Lower lobe of right lung (tissue), 2 donors: ENCODE data around the gene OLAH. TPM values are rescaled to one million over a fixed set of nuclear protein-coding genes. Genes with fewer than 3 reads are reported as not detected.

ENCODE experiments used
- ATAC-seq, 2 donors: fragments of 200-7000 bp; cut with Tn5 transposase; one replicate each; pipeline ENCODE4 v1.9.1; 2020 to 2022; ENCODE audit warnings: mild to moderate bottlenecking in 2 of 2, moderate library complexity in 2 of 2
- DNase-seq: peaks from one replicate; pipeline ENCODE4 v3.0.0-alpha.2; 2020
- H3K27ac ChIP-seq: fragments of 200-600 bp; one replicate; pipeline ENCODE4 v1.8.0; 2022
- H3K27me3 ChIP-seq: fragments of 200-600 bp; one replicate; pipeline ENCODE4 v1.8.0; 2022; ENCODE audit warnings: low read depth
- H3K36me3 ChIP-seq: fragments of 200-600 bp; one replicate; pipeline ENCODE4 v1.8.0; 2022; ENCODE audit warnings: mild to moderate bottlenecking
- H3K4me1 ChIP-seq: fragments of 200-600 bp; one replicate; pipeline ENCODE4 v1.8.0; 2022
- H3K4me3 ChIP-seq: fragments of 200-600 bp; one replicate; pipeline ENCODE4 v1.8.0; 2022; ENCODE audit warnings: mild to moderate bottlenecking
- H3K9me3 ChIP-seq: fragments of 200-600 bp; one replicate; pipeline ENCODE4 v1.8.0; 2022
- CTCF ChIP-seq: fragments of 200-600 bp; IDR thresholded peaks from one replicate; pipeline ENCODE4 v1.8.0; 2022; ENCODE audit warnings: antibody characterized with exemption, mild to moderate bottlenecking
- intact Hi-C: fragments of 100-400 bp; cut with DNase I; formaldehyde crosslinking; loops from one replicate; pipeline ENCODE4 v1.11.0; 2022
- total RNA-seq: library from RNA; stranded (reverse); fragmentation: NEBNext Ultra II Directional; extraction: Animal tissue kit (Norgen Biotek cat#: 25700); gene quantifications from one replicate; pipeline ENCODE4 v1.2.1, GENCODE V29; 2021
- donor health status: DM: no; HTN: yes; CAD: no; lungs with severe emphysema.

The OLAH gene
- total RNA-seq, 1 donor from 2014 or later: 1.7 TPM

- intact Hi-C loops: no loop called here
- DNase-seq (no peak), ATAC-seq (peak in 1 of 2 donors; percentile 3)
- Histone ChIP-seq H3K36me3 (no peaks in the 10 kb centered on the region), H3K4me3 (peak overlapping the region; percentile 48), H3K27ac (peak overlapping the region; percentile 32), H3K27me3 (peaks cover 6% of the 10 kb centered on the region), H3K9me3 (no peaks in the 10 kb centered on the region), H3K4me1 (peaks cover 13% of the 10 kb centered on the region)
- TF ChIP-seq CTCF: no peak
Measured at GRCh38 chr10:15083674-15084501, 40.1 kb downstream of the OLAH start.

GRCh38 chr10:15084502-15084922 is 40.8 kb downstream of the OLAH start:
- ATAC-seq (peak; percentile 75 to 78), DNase-seq (no peak)
- no peaks in the 10 kb centered on the region for H3K36me3 ChIP-seq
- H3K4me3 ChIP-seq: peak overlapping the region; percentile 48
- peaks cover 13% of the 10 kb centered on the region for H3K4me1 ChIP-seq
- H3K27me3 ChIP-seq: peaks cover 6% of the 10 kb centered on the region
- no peaks in the 10 kb centered on the region for H3K9me3 ChIP-seq
- TF ChIP-seq CTCF: no peak
- intact Hi-C loops: no loop called here
- H3K27ac ChIP-seq: peak overlapping the region; percentile 32

- peak; percentile 97 to 98 for ATAC-seq
- Histone ChIP-seq H3K4me1 (peaks cover 12% of the 10 kb centered on the region), H3K4me3 (peak within 1 kb of the TSS; percentile 72), H3K9me3 (no peaks in the 10 kb centered on the region), H3K27ac (no peak within 1 kb of the TSS), H3K27me3 (peaks cover 6% of the 10 kb centered on the region), H3K36me3 (no peaks in the 10 kb centered on the region)
- peak; percentile 68 for TF ChIP-seq CTCF
- DNase-seq: peak; percentile 83
- intact Hi-C loops: no loop called here
Measured at GRCh38 chr10:15088428-15089261, 44.9 kb downstream of the OLAH start, which contains the start of gene ACBD7. Gene ACBD7, minus strand, starts transcription at chr10:15088776. Its CDS starts 48 bp downstream, at chr10:15088728.

GRCh38 chr10:15091418-15091817 is 47.7 kb downstream of the OLAH start:
- Histone ChIP-seq H3K27me3 (peaks cover 6% of the 10 kb centered on the region), H3K27ac (no peak overlapping the region), H3K4me1 (peaks cover 10% of the 10 kb centered on the region), H3K36me3 (no peaks in the 10 kb centered on the region), H3K9me3 (no peaks in the 10 kb centered on the region), H3K4me3 (no peak overlapping the region)
- no peak for TF ChIP-seq CTCF
- intact Hi-C loops: no loop called here
- ATAC-seq (no peak), DNase-seq (no peak)

- no peaks in the 10 kb centered on the region for H3K9me3 ChIP-seq
- H3K27me3 ChIP-seq: peaks cover 6% of the 10 kb centered on the region
- H3K36me3 ChIP-seq: no peaks in the 10 kb centered on the region
- no peak for DNase-seq
- no peak overlapping the region for H3K4me3 ChIP-seq
- ATAC-seq: no peak
- intact Hi-C loops: no loop called here
- peaks cover 12% of the 10 kb centered on the region for H3K4me1 ChIP-seq
- no peak overlapping the region for H3K27ac ChIP-seq
- no peak for TF ChIP-seq CTCF
Measured at GRCh38 chr10:15092855-15093408, 49.2 kb downstream of the OLAH start.
